ENCODE data around the gene RBBP4. TPM values are rescaled to one million over a fixed set of nuclear protein-coding genes. Genes with fewer than 3 reads are reported as not detected.
"Not testable (repeated sequence)": the region's sequence is repeated elsewhere in the genome, so short reads cannot be mapped to it uniquely, and the experiment has no call there.

RBBP4 gene
- total RNA-seq, 1 donor from 2014 or later, result 244 TPM

GRCh38 chr1:32676945-32677344 is 25.9 kb downstream of the RBBP4 start:
- H3K27ac Mint-ChIP-seq (ENCODE audit: unreplicated experiment), result no peak overlapping the region
- H3K27me3 Mint-ChIP-seq (ENCODE audit: unreplicated experiment), result no peaks in the 10 kb centered on the region
- no peak for DNase-seq (ENCODE audit: extremely low spot score, unreplicated experiment)
- TF ChIP-seq CTCF (IDR thresholded peaks at IDR 0.05), result no peak
- no peak overlapping the region for H3K4me3 Mint-ChIP-seq (ENCODE audit: unreplicated experiment)
- no peaks in the 10 kb centered on the region for H3K9me3 Mint-ChIP-seq (ENCODE audit: unreplicated experiment)
- peaks cover 61% of the 10 kb centered on the region for H3K36me3 Mint-ChIP-seq (ENCODE audit: unreplicated experiment)
- H3K4me1 Mint-ChIP-seq (ENCODE audit: unreplicated experiment), result no peaks in the 10 kb centered on the region

GRCh38 chr1:32679993-32680392 is 29.0 kb downstream of the RBBP4 start:
- DNase-seq (ENCODE audit: extremely low spot score, unreplicated experiment); H3K27ac Mint-ChIP-seq (ENCODE audit: unreplicated experiment); H3K9me3 Mint-ChIP-seq (ENCODE audit: unreplicated experiment); H3K27me3 Mint-ChIP-seq (ENCODE audit: unreplicated experiment); H3K4me1 Mint-ChIP-seq (ENCODE audit: unreplicated experiment); H3K4me3 Mint-ChIP-seq (ENCODE audit: unreplicated experiment): not testable (repeated sequence)
- peaks cover 51% of the 10 kb centered on the region for H3K36me3 Mint-ChIP-seq (ENCODE audit: unreplicated experiment)

- Mint-ChIP-seq H3K27me3 (ENCODE audit: unreplicated experiment) (no peaks in the 10 kb centered on the region), H3K36me3 (ENCODE audit: unreplicated experiment) (peaks cover 49% of the 10 kb centered on the region), H3K4me3 (ENCODE audit: unreplicated experiment) (no peak overlapping the region), H3K9me3 (ENCODE audit: unreplicated experiment) (no peaks in the 10 kb centered on the region), H3K27ac (ENCODE audit: unreplicated experiment) (peak overlapping the region; percentile 34), H3K4me1 (ENCODE audit: unreplicated experiment) (peaks cover 10% of the 10 kb centered on the region)
- TF ChIP-seq CTCF (IDR thresholded peaks at IDR 0.05), result no peak
- no peak for DNase-seq (ENCODE audit: extremely low spot score, unreplicated experiment)
Observed at GRCh38 chr1:32680642-32681041, 29.6 kb downstream of the RBBP4 start.

GRCh38 chr1:32681509-32681908 is 30.5 kb downstream of the RBBP4 start:
- no peak overlapping the region for H3K4me3 Mint-ChIP-seq (ENCODE audit: unreplicated experiment)
- H3K27ac Mint-ChIP-seq (ENCODE audit: unreplicated experiment), result no peak overlapping the region
- H3K9me3 Mint-ChIP-seq (ENCODE audit: unreplicated experiment), result no peaks in the 10 kb centered on the region
- H3K27me3 Mint-ChIP-seq (ENCODE audit: unreplicated experiment), result no peaks in the 10 kb centered on the region
- no peak for TF ChIP-seq CTCF (IDR thresholded peaks at IDR 0.05)
- DNase-seq (ENCODE audit: extremely low spot score, unreplicated experiment), result no peak
- peaks cover 47% of the 10 kb centered on the region for H3K36me3 Mint-ChIP-seq (ENCODE audit: unreplicated experiment)
- H3K4me1 Mint-ChIP-seq (ENCODE audit: unreplicated experiment), result peaks cover 13% of the 10 kb centered on the region

- Mint-ChIP-seq H3K4me1 (ENCODE audit: unreplicated experiment) (peaks cover 13% of the 10 kb centered on the region), H3K27ac (ENCODE audit: unreplicated experiment) (no peak overlapping the region), H3K36me3 (ENCODE audit: unreplicated experiment) (peaks cover 45% of the 10 kb centered on the region), H3K27me3 (ENCODE audit: unreplicated experiment) (no peaks in the 10 kb centered on the region), H3K9me3 (ENCODE audit: unreplicated experiment) (no peaks in the 10 kb centered on the region), H3K4me3 (ENCODE audit: unreplicated experiment) (no peak overlapping the region)
- no peak for TF ChIP-seq CTCF (IDR thresholded peaks at IDR 0.05)
- DNase-seq (ENCODE audit: extremely low spot score, unreplicated experiment), result no peak
Observed at GRCh38 chr1:32681999-32682398, 31.0 kb downstream of the RBBP4 start.

- Mint-ChIP-seq H3K27ac (ENCODE audit: unreplicated experiment) (peak overlapping the region; percentile 71), H3K36me3 (ENCODE audit: unreplicated experiment) (peaks cover 41% of the 10 kb centered on the region), H3K4me3 (ENCODE audit: unreplicated experiment) (no peak overlapping the region), H3K9me3 (ENCODE audit: unreplicated experiment) (no peaks in the 10 kb centered on the region), H3K27me3 (ENCODE audit: unreplicated experiment) (no peaks in the 10 kb centered on the region), H3K4me1 (ENCODE audit: unreplicated experiment) (peaks cover 20% of the 10 kb centered on the region)
- DNase-seq (ENCODE audit: extremely low spot score, unreplicated experiment), result no peak
- TF ChIP-seq CTCF (IDR thresholded peaks at IDR 0.05), result no peak
Observed at GRCh38 chr1:32683397-32683796, 32.4 kb downstream of the RBBP4 start.

All from osteocyte (in vitro differentiated cells).